ENCODE measurements around the gene FAM81A.
A peak's percentile ranks its signal among the peaks of the same experiment; 100 is the strongest.
"Not testable (repeated sequence)": the region's sequence is repeated elsewhere in the genome, so short reads cannot be mapped to it uniquely, and the experiment has no call there.

Gene FAM81A

GRCh38 chr15:59437817-59438624 lies at the start of gene FAM81A:
FAM81A (plus strand) TSS chr15:59438186; CDS start chr15:59458627, 20,441 bp downstream.
- peaks cover 20% of the 10 kb centered on the region for H3K4me1 Mint-ChIP-seq (ENCODE audit: low read depth)
- H3K27ac Mint-ChIP-seq, result no peak within 1 kb of the TSS
- H3K27me3 Mint-ChIP-seq, result peaks cover 68% of the 10 kb centered on the region
- H3K4me3 Mint-ChIP-seq, result peak within 1 kb of the TSS; percentile 79
- H3K36me3 Mint-ChIP-seq (ENCODE audit: low read depth), result no peaks in the 10 kb centered on the region
- H3K9me3 Mint-ChIP-seq, result no peaks in the 10 kb centered on the region

- no peaks in the 10 kb centered on the region for H3K9me3 Mint-ChIP-seq
- H3K27ac Mint-ChIP-seq, result no peak overlapping the region
- no peaks in the 10 kb centered on the region for H3K27me3 Mint-ChIP-seq
- H3K36me3 Mint-ChIP-seq (ENCODE audit: low read depth), result no peaks in the 10 kb centered on the region
- no peak overlapping the region for H3K4me3 Mint-ChIP-seq
- H3K4me1 Mint-ChIP-seq (ENCODE audit: low read depth), result peaks cover 8% of the 10 kb centered on the region
These were observed 49.3 kb upstream of the FAM81A start for GRCh38 chr15:59388670-59389069.

- no peaks in the 10 kb centered on the region for H3K9me3 Mint-ChIP-seq
- no peak overlapping the region for H3K4me3 Mint-ChIP-seq
- peaks cover 30% of the 10 kb centered on the region for H3K4me1 Mint-ChIP-seq (ENCODE audit: low read depth)
- H3K27ac Mint-ChIP-seq, result no peak overlapping the region
- H3K36me3 Mint-ChIP-seq (ENCODE audit: low read depth), result no peaks in the 10 kb centered on the region
- peaks cover 9% of the 10 kb centered on the region for H3K27me3 Mint-ChIP-seq
These were observed 45.7 kb upstream of the FAM81A start for GRCh38 chr15:59392299-59392698.

GRCh38 chr15:59394166-59394661 lies 43.8 kb upstream of the FAM81A start:
- Mint-ChIP-seq H3K27me3 (peaks cover 14% of the 10 kb centered on the region), H3K4me3 (no peak overlapping the region), H3K9me3 (no peaks in the 10 kb centered on the region), H3K4me1 (ENCODE audit: low read depth) (peaks cover 40% of the 10 kb centered on the region), H3K36me3 (ENCODE audit: low read depth) (no peaks in the 10 kb centered on the region), H3K27ac (no peak overlapping the region)

GRCh38 chr15:59396211-59396610 lies 41.8 kb upstream of the FAM81A start:
- H3K4me3 Mint-ChIP-seq, result no peak overlapping the region
- no peaks in the 10 kb centered on the region for H3K9me3 Mint-ChIP-seq
- H3K36me3 Mint-ChIP-seq (ENCODE audit: low read depth), result no peaks in the 10 kb centered on the region
- no peak overlapping the region for H3K27ac Mint-ChIP-seq
- peaks cover 51% of the 10 kb centered on the region for H3K4me1 Mint-ChIP-seq (ENCODE audit: low read depth)
- H3K27me3 Mint-ChIP-seq, result peaks cover 25% of the 10 kb centered on the region

GRCh38 chr15:59396679-59397078 lies 41.3 kb upstream of the FAM81A start:
- no peaks in the 10 kb centered on the region for H3K36me3 Mint-ChIP-seq (ENCODE audit: low read depth)
- H3K4me3 Mint-ChIP-seq, result no peak overlapping the region
- peaks cover 29% of the 10 kb centered on the region for H3K27me3 Mint-ChIP-seq
- H3K27ac Mint-ChIP-seq, result no peak overlapping the region
- peaks cover 56% of the 10 kb centered on the region for H3K4me1 Mint-ChIP-seq (ENCODE audit: low read depth)
- no peaks in the 10 kb centered on the region for H3K9me3 Mint-ChIP-seq

- Mint-ChIP-seq H3K27me3 (peaks cover 32% of the 10 kb centered on the region), H3K4me1 (ENCODE audit: low read depth) (peaks cover 50% of the 10 kb centered on the region), H3K36me3 (ENCODE audit: low read depth) (no peaks in the 10 kb centered on the region), H3K27ac (no peak overlapping the region), H3K4me3 (no peak overlapping the region), H3K9me3 (no peaks in the 10 kb centered on the region)
These were observed 39.8 kb upstream of the FAM81A start for GRCh38 chr15:59398220-59398619.

- peak overlapping the region; percentile 5 for H3K4me3 Mint-ChIP-seq
- H3K4me1 Mint-ChIP-seq (ENCODE audit: low read depth), result peaks cover 44% of the 10 kb centered on the region
- H3K9me3 Mint-ChIP-seq, result no peaks in the 10 kb centered on the region
- no peak overlapping the region for H3K27ac Mint-ChIP-seq
- H3K36me3 Mint-ChIP-seq (ENCODE audit: low read depth), result no peaks in the 10 kb centered on the region
- H3K27me3 Mint-ChIP-seq, result peaks cover 32% of the 10 kb centered on the region
These were observed 38.4 kb upstream of the FAM81A start for GRCh38 chr15:59399465-59400102.

- peak overlapping the region; percentile 17 for H3K4me3 Mint-ChIP-seq
- H3K4me1 Mint-ChIP-seq (ENCODE audit: low read depth), result peaks cover 46% of the 10 kb centered on the region
- H3K9me3 Mint-ChIP-seq, result no peaks in the 10 kb centered on the region
- H3K36me3 Mint-ChIP-seq (ENCODE audit: low read depth), result no peaks in the 10 kb centered on the region
- peak overlapping the region; percentile 54 for H3K27ac Mint-ChIP-seq
- H3K27me3 Mint-ChIP-seq, result peaks cover 32% of the 10 kb centered on the region
These were observed 37.7 kb upstream of the FAM81A start for GRCh38 chr15:59400103-59400813.

- H3K36me3 Mint-ChIP-seq (ENCODE audit: low read depth); H3K9me3 Mint-ChIP-seq; H3K4me3 Mint-ChIP-seq: not testable (repeated sequence)
- peaks cover 31% of the 10 kb centered on the region for H3K27me3 Mint-ChIP-seq
- peak overlapping the region; percentile 18 for H3K27ac Mint-ChIP-seq
- H3K4me1 Mint-ChIP-seq (ENCODE audit: low read depth), result peaks cover 41% of the 10 kb centered on the region
These were observed 36.7 kb upstream of the FAM81A start for GRCh38 chr15:59401051-59401823.

- no peak overlapping the region for H3K4me3 Mint-ChIP-seq
- H3K4me1 Mint-ChIP-seq (ENCODE audit: low read depth), result peaks cover 39% of the 10 kb centered on the region
- H3K27me3 Mint-ChIP-seq, result peaks cover 24% of the 10 kb centered on the region
- H3K9me3 Mint-ChIP-seq, result no peaks in the 10 kb centered on the region
- no peaks in the 10 kb centered on the region for H3K36me3 Mint-ChIP-seq (ENCODE audit: low read depth)
- peak overlapping the region; percentile 18 for H3K27ac Mint-ChIP-seq
These were observed 36.0 kb upstream of the FAM81A start for GRCh38 chr15:59401824-59402569.

- Mint-ChIP-seq H3K27me3 (peaks cover 19% of the 10 kb centered on the region), H3K36me3 (ENCODE audit: low read depth) (no peaks in the 10 kb centered on the region), H3K4me1 (ENCODE audit: low read depth) (peaks cover 24% of the 10 kb centered on the region), H3K27ac (no peak overlapping the region), H3K4me3 (no peak overlapping the region), H3K9me3 (no peaks in the 10 kb centered on the region)
These were observed 32.9 kb upstream of the FAM81A start for GRCh38 chr15:59405079-59405478.

- Mint-ChIP-seq H3K27me3 (peaks cover 14% of the 10 kb centered on the region), H3K9me3 (no peaks in the 10 kb centered on the region), H3K27ac (no peak overlapping the region), H3K4me3 (no peak overlapping the region), H3K4me1 (ENCODE audit: low read depth) (peaks cover 30% of the 10 kb centered on the region), H3K36me3 (ENCODE audit: low read depth) (no peaks in the 10 kb centered on the region)
These were observed 31.5 kb upstream of the FAM81A start for GRCh38 chr15:59406446-59406845.

GRCh38 chr15:59407946-59408345 lies 30.0 kb upstream of the FAM81A start:
- Mint-ChIP-seq H3K27ac (no peak overlapping the region), H3K4me3 (no peak overlapping the region), H3K27me3 (peaks cover 9% of the 10 kb centered on the region), H3K4me1 (ENCODE audit: low read depth) (peaks cover 39% of the 10 kb centered on the region), H3K36me3 (ENCODE audit: low read depth) (no peaks in the 10 kb centered on the region), H3K9me3 (no peaks in the 10 kb centered on the region)

All from stimulated activated naive CD8-positive, alpha-beta T cell treated with anti-CD3 and anti-CD28 coated beads, Interleukin-15, Interleukin-2, amounts not matched to agents 100 ng/mL and 50 ng/mL, for 24 hours (primary cell).